T-helper 9 cell (primary cell): ENCODE measurements around the gene YTHDC1.
A peak's percentile ranks its signal among the peaks of the same experiment; 100 is the strongest.
"Not testable (repeated sequence)": the region's sequence is repeated elsewhere in the genome, so short reads cannot be mapped to it uniquely, and the experiment has no call there.

ENCODE experiments used
- DNase-seq: peaks from one replicate; pipeline ENCODE4 v3.0.0-alpha.2; 2020
- total RNA-seq, 2 donors: gene quantifications; one replicate each; lab custom pipeline; 2026; lab: John Stamatoyannopoulos, UW

YTHDC1 gene
- total RNA-seq, result 236 to 286 reads per million in 2 donors

DNA sequence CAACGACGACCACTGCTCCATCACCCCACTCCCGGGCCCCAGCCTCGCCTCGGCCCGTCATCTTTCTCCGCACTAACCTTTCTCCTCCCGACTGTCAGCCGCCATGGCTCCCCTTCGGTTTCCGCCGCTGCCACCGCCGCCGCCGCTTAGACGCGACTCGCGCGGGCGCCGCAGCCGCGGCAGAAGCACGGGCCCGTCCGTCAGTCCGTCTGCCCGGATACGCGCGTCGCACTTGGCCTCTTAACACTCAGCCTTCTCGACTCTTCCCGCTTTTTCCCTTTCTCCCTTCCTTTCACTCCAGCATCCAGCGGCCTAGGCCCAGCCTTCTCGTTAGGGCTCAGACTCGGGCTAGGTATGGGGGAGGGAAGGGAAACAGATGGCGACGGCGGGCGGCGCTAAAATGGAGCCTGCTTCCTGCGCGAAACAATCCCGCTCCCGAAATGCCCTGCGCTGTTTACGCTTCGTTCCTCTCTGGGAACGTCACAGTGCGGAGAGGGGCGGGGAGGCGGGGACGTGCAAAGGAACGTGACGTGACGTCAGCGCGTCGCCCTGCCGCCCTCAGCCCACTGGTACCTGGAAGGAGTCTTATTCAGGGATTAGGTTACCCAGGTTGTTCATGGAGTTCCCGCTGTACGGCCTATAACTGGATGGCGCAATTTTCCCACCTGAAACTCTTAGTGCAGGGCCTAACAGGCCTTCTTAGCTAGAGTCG lies at the start of gene YTHDC1:
Gene YTHDC1 (minus strand): TSS at position 442 of the 712 bp plus-strand sequence. CDS start 337 bp downstream, at position 105.
- DNase-seq, result peak; percentile 94

GRCh38 chr4:68399306-68399705 lies 49.4 kb upstream of the YTHDC1 start:
- DNase-seq, result no peak

DNA sequence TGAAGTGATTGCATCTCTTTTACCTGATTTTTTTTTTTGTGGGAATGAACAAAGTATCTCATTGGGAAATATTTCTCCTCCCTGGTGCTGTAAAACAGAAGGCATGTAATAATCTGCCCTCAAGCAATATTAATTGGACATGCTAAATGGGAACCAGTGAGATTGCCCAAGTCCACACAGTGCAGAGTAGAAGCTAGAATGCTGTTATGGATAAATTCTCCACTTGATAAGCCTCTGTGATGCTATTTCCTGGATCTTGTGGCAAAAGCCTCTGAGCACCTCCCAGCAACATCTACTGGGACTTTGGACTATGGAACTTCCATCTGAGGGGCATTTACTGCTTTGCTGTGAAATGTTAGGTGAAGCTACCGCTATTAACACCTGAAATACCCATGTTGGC lies 46.9 kb upstream of the YTHDC1 start:
- no peak for DNase-seq

DNA sequence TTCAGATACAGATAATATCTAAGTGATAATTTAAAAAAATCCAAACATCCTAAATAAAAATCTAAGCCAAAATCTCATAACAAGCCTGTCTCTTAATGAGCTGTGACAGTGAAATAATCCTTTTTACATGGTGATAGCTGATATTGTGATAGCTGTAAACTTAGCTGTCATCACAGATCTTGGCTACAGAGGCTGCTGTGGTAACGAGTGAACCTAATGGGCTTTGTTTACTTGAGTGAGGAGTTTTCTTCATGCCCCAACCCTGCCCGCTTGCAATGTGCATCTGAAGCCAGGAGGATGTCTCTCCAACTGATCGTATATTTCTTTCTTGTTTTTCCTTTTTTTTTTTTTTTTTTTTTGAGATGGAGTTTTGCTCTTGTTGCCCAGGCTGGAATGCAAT lies 41.5 kb upstream of the YTHDC1 start:
- DNase-seq, result no peak

GRCh38 chr4:68390205-68390935 lies 40.5 kb upstream of the YTHDC1 start:
- no peak for DNase-seq

GRCh38 chr4:68389386-68389913 lies 39.6 kb upstream of the YTHDC1 start:
- not testable (repeated sequence) for DNase-seq

DNA sequence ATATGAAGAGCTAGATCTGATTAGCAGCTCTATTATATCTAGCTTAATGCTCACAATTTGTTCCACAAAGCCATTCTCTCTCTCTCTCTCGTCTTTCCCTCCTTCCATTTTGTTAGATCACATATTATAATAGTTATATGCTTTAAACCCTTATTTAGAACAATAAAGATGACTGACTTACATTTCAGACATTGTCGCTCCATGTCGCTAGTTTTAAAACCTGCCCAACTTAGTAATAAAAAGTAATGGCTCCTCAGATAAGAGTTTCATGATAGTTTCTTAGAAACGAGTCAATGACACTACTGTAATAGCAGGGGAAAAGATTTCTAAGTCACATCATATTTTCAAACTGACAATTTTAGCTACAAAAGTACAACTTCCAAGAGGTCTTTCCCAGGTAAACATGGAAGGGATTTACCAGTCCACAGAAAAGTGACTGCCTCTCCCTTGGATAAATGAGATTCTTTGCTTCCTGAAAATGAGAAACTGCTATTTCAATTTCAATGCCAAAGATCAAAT lies 38.5 kb upstream of the YTHDC1 start:
- DNase-seq, result no peak

GRCh38 chr4:68385267-68385666 lies 35.4 kb upstream of the YTHDC1 start:
- no peak for DNase-seq

DNA sequence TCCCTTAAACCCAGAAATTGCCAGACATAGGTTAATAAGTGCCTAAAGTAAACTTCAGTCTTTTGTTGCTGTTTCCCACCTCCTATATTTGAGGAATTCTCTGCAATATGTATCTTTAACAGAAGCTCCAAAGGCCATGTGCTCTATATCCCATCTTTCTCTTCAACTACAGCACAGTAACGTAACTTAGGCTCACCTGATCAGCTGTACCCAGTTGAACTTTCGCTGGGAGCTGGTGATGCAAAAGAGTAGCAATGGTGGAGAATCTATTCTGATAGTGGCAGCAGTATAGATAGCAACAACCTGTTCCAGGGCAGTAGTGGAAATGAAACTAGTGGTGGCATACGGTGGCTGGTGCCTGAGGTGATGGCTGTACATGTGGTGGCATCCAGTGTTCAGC lies 33.2 kb upstream of the YTHDC1 start:
- DNase-seq, result no peak

DNA sequence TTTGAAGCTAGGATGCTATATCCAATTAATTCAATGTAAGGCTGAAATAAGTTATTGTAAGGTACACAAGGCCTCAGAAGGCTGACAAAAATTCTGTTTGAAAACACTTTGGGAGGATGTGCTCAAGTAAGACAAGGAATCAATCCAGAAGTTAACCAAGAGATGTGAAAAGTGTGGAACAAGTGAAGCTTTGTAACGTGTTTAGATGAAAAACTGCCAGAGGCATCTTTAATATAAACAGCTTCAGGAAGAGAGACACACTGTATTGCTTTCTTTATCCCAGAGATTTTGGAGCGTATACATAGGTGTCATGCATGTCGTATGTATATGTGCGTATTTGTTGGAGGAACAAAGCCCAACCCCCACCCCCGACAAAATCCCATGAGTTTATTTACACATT lies 28.3 kb upstream of the YTHDC1 start:
- no peak for DNase-seq

- peak; percentile 10 for DNase-seq
Observed at GRCh38 chr4:68375667-68376559, 26.0 kb upstream of the YTHDC1 start.

GRCh38 chr4:68373513-68373912 lies 23.6 kb upstream of the YTHDC1 start:
- peak; percentile 31 for DNase-seq

DNA sequence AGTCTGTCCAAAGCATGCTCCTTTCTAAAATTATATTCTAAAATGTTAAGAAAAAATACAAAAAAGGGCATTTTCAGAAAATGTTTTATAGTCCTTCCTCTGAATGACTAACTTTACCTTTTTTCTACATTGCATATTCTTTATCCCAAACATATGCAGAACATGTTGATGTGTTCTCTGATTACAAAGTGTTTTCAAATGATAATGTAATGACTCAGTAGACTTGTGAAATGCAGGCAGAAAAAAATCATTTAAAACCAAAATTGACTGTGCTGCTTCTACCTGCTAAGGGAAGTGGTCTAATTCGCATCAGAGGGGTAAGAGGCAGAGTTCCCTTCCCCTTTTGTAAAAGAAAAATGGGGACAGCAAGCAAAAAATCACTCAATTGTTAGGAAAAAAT lies 22.7 kb upstream of the YTHDC1 start:
- no peak for DNase-seq

GRCh38 chr4:68369142-68369805 lies 19.4 kb upstream of the YTHDC1 start:
- no peak for DNase-seq

- DNase-seq, result no peak
Observed at GRCh38 chr4:68368691-68369131, 18.8 kb upstream of the YTHDC1 start.

DNA sequence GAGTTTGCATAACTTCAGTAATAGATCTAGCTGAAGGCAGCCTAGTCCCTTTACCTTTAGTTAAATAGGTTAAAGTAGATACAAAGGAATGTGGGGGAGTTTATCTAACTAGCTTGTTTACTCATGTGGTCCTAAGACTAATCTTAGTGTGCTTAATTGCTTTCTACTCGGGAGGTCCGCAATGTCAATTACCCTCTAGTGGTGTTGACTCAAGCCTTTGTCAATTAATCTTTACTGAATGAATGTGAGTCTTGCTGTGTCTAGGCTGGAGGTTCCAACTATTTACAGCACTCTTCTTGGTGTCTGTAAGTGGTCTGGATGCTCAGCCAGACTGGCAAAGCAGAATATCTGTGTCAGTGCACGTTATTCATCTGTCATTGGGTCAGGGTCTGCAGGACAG lies 17.9 kb upstream of the YTHDC1 start:
- no peak for DNase-seq

GRCh38 chr4:68366600-68366999 lies 16.7 kb upstream of the YTHDC1 start:
- DNase-seq, result no peak

DNA sequence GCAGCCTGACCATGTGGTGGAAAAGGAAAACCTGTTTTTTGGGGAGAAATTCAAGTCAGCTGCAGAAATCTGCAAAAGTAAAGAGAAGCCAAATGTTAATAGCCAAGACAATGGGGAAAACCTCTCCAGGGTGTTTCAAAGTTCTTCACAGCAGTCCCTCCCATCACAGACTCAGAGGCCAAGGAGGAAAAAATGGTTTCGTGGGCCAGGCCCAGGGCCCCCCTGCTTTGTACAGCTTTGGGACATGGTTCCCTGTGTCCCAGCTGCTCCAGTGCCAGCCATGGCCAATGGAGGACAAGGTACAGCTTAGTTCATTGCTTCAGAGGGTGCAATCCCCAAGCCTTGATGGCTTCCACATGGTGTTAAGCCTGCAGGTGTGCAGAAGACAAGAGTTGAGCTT lies 15.2 kb upstream of the YTHDC1 start:
- no peak for DNase-seq

DNA sequence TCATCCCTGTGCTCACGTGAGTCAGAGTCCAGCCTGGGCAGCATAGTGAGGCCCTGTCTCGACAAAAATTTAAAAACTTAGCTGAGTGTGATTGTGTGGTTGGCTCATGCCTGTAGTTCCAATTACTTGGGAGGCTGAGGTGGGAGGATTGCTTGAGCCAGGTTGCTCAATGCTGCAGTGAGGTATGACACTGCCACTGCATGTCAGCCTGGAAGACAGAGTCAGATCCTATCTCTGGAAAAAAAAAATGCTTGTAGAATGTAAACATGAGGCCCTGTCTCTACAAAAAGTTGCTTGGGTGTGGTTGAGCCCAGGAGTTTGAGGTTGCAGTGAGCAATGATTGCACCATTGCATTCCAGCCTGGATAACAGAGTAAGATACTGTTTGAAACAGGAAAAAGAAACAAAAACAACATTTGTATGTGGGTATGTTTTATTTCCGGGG lies 11.3 kb upstream of the YTHDC1 start:
- no peak for DNase-seq

- DNase-seq, result no peak
Observed at GRCh38 chr4:68360231-68360968, 10.5 kb upstream of the YTHDC1 start.

DNA sequence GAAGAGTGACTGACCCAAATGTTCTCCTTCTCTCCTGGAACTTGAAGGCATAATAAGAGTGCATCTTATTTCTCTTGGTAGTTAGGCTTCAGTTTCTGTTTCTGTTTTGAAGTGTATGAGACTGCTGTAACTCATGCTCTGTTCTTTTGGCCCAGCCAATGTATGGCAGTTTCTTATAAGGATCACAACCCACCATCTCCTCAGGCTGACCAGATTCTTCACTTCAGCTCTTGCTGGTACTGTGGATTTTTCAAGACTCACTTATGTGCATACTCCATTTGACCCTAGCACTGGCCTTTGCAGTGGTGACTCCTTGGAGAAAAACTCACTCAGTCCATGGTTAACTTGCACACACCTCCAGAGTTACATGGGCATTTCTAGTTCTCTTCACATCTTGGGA lies 9.6 kb upstream of the YTHDC1 start:
- no peak for DNase-seq
